GM23338 (cell line): ENCODE data around the gene CD300E. TPM values are rescaled to one million over a fixed set of nuclear protein-coding genes. Genes with fewer than 3 reads are reported as not detected.

ENCODE experiments used
- ATAC-seq: fragments of 200-7000 bp; cut with Tn5 transposase; 3 replicates; pipeline ENCODE4 v1.9.1; 2020
- DNase-seq: peaks from one replicate; pipeline ENCODE4 v3.0.0-alpha.2; 2015; ENCODE audit warnings: low spot score
- H2AFZ ChIP-seq: fragments of 200-600 bp; sonication (generic); 2 replicates; pipeline ENCODE4 v1.8.0; 2016; ENCODE audit warnings: antibody characterized with exemption, mild to moderate bottlenecking, moderate library complexity
- H3F3A ChIP-seq: fragments of 200-600 bp; sonication (generic); replicated peaks from 2 replicates; pipeline ENCODE4 v1.8.0; 2017; ENCODE audit warnings: antibody characterized with exemption, mixed run types, low read depth
- H3K27ac ChIP-seq: fragments of 200-600 bp; sonication (generic); 2 replicates; pipeline ENCODE4 v1.6.1; 2016; ENCODE audit warnings: low read depth
- H3K27me3 ChIP-seq: fragments of 200-600 bp; sonication (generic); 2 replicates; pipeline ENCODE4 v1.8.0; 2016; ENCODE audit warnings: mild to moderate bottlenecking, mixed run types, moderate library complexity; ENCODE audit not compliant: insufficient read depth
- H3K36me3 ChIP-seq: fragments of 200-600 bp; sonication (generic); 2 replicates; pipeline ENCODE4 v1.8.0; 2016; ENCODE audit warnings: mild to moderate bottlenecking; ENCODE audit not compliant: insufficient read depth
- H3K4me1 ChIP-seq: fragments of 200-600 bp; sonication (generic); 2 replicates; pipeline ENCODE4 v1.8.0; 2016; ENCODE audit warnings: mild to moderate bottlenecking, moderate library complexity; ENCODE audit not compliant: insufficient read depth
- H3K4me2 ChIP-seq: fragments of 200-600 bp; sonication (generic); 2 replicates; pipeline ENCODE4 v1.7.1; 2017; ENCODE audit warnings: mixed run types
- H3K4me3 ChIP-seq: fragments of 200-600 bp; sonication (generic); 2 replicates; pipeline ENCODE4 v1.6.1; 2016; ENCODE audit warnings: mixed run types
- H3K79me2 ChIP-seq: fragments of 200-600 bp; sonication (generic); replicated peaks from 2 replicates; pipeline ENCODE4 v1.8.0; 2017; ENCODE audit warnings: mild to moderate bottlenecking; ENCODE audit not compliant: insufficient read depth
- H3K9me2 ChIP-seq: fragments of 200-600 bp; sonication (generic); 2 replicates; pipeline ENCODE4 v1.8.0; 2017; ENCODE audit not compliant: insufficient read depth
- H4K20me1 ChIP-seq: fragments of 200-600 bp; sonication (generic); replicated peaks from 2 replicates; pipeline ENCODE4 v1.8.0; 2017; ENCODE audit warnings: mild to moderate bottlenecking; ENCODE audit not compliant: insufficient read depth
- H3K27ac Mint-ChIP-seq: 2 replicates; pipeline ENCODE4 v1.8.0; 2020; ENCODE audit warnings: inconsistent platforms, mild to moderate bottlenecking, moderate library complexity, mixed read lengths
- H3K27me3 Mint-ChIP-seq: 3 replicates; pipeline ENCODE4 v1.8.0; 2022; ENCODE audit warnings: low read depth, mild to moderate bottlenecking, moderate library complexity, mixed read lengths, inconsistent platforms; ENCODE audit not compliant: insufficient read depth, poor library complexity
- H3K36me3 Mint-ChIP-seq: 3 replicates; pipeline ENCODE4 v1.8.0; 2021; ENCODE audit warnings: low read depth, mild to moderate bottlenecking, inconsistent platforms, moderate library complexity, mixed read lengths
- H3K4me1 Mint-ChIP-seq: 3 replicates; pipeline ENCODE4 v1.8.0; 2020; ENCODE audit warnings: mild to moderate bottlenecking, inconsistent platforms, mixed read lengths
- H3K4me3 Mint-ChIP-seq: 3 replicates; pipeline ENCODE4 v1.8.0; 2021; ENCODE audit warnings: moderate library complexity, mild to moderate bottlenecking, inconsistent platforms, mixed read lengths
- H3K9me3 Mint-ChIP-seq: 3 replicates; pipeline ENCODE4 v1.8.0; 2020; ENCODE audit warnings: moderate library complexity, mild to moderate bottlenecking, inconsistent platforms, mixed read lengths
- CREB1 ChIP-seq: fragments of 250-450 bp; sonication (Bioruptor Pico); IDR thresholded peaks from 2 replicates; pipeline ENCODE4 v1.5.0; 2020; ENCODE audit warnings: low read depth, mild to moderate bottlenecking, moderate library complexity
- ETS1 ChIP-seq: IDR thresholded peaks from 2 replicates; pipeline ENCODE4 v1.6.1; 2016; ENCODE audit warnings: antibody characterized with exemption
- EZH2 ChIP-seq: fragments of 200-600 bp; sonication (generic); IDR thresholded peaks from one replicate; pipeline ENCODE4 v1.8.0; 2017; ENCODE audit warnings: antibody characterized with exemption, mild to moderate bottlenecking, low read depth; ENCODE audit not compliant: unreplicated experiment
- EZH2phosphoT487 ChIP-seq: fragments of 200-600 bp; sonication (generic); IDR thresholded peaks from one replicate; pipeline ENCODE4 v1.8.1; 2018; ENCODE audit warnings: antibody characterized with exemption; ENCODE audit not compliant: unreplicated experiment
- JUNB ChIP-seq: IDR thresholded peaks from one replicate; pipeline ENCODE4 v1.6.1; 2016; ENCODE audit warnings: antibody characterized with exemption; ENCODE audit not compliant: unreplicated experiment
- NANOG ChIP-seq: IDR thresholded peaks from 2 replicates; pipeline ENCODE4 v1.6.1; 2016; ENCODE audit warnings: antibody characterized with exemption, borderline replicate concordance
- POLR2AphosphoS5 ChIP-seq: IDR thresholded peaks from 2 replicates; pipeline ENCODE4 v1.6.1; 2016; ENCODE audit warnings: antibody characterized with exemption, low read depth
- REST ChIP-seq: IDR thresholded peaks from one replicate; pipeline ENCODE4 v1.6.1; 2018; ENCODE audit warnings: antibody characterized with exemption; ENCODE audit not compliant: unreplicated experiment
- STAT1 ChIP-seq: IDR thresholded peaks from one replicate; pipeline ENCODE4 v1.6.1; 2016; ENCODE audit warnings: antibody characterized with exemption; ENCODE audit not compliant: unreplicated experiment
- ZNF462 ChIP-seq: fragments of 250-450 bp; sonication (Bioruptor Pico); IDR thresholded peaks from 2 replicates; pipeline ENCODE4 v1.5.0; 2020; ENCODE audit warnings: mild to moderate bottlenecking, moderate library complexity
- polyA plus RNA-seq: library from polyadenylated mRNA; unstranded; fragments of >200 nt; fragmentation: Nextera tagmentation; extraction: Ambion mirVana; gene quantifications from 2 replicates; pipeline ENCODE4 v1.2.1, GENCODE V29; 2016
- total RNA-seq: library from RNA; depleted of rRNA; stranded (reverse); fragments of >200 nt; shearing (Covaris generic); gene quantifications from 2 replicates; pipeline ENCODE4 v1.2.3, GENCODE V29; 2014

The CD300E gene
- total and polyA plus RNA-seq, 2 experiments from 2014 or later, result not detected

GRCh38 chr17:74599023-74599399, 24.5 kb downstream of the CD300E start (continued):
- TF ChIP-seq ETS1, result no peak
- no peak for TF ChIP-seq EZH2
- TF ChIP-seq STAT1, result no peak
- no peak for TF ChIP-seq REST
- no peak for TF ChIP-seq POLR2AphosphoS5
- TF ChIP-seq EZH2phosphoT487, result no peak
- no peak for TF ChIP-seq CREB1 (CRISPR knock-in tag)

GRCh38 chr17:74598346-74599022, 25.1 kb downstream of the CD300E start:
- H3K9me2 ChIP-seq, result no peaks in the 10 kb centered on the region
- no peaks in the 10 kb centered on the region for H3K36me3 ChIP-seq
- no peak overlapping the region for H3K4me3 Mint-ChIP-seq
- DNase-seq, result no peak
- H3K4me2 ChIP-seq, result no peak overlapping the region
- no peak overlapping the region; the same call in 1 of the 2 replicates for H2AFZ ChIP-seq
- no peaks in the 10 kb centered on the region for H3K9me3 Mint-ChIP-seq
- peak; percentile 25; the same call in 2 of the 3 replicates for ATAC-seq
- H3K27me3 Mint-ChIP-seq, result peaks cover 11% of the 10 kb centered on the region
- H3K4me3 ChIP-seq, result no peak overlapping the region
- H3F3A ChIP-seq, result no peaks in the 10 kb centered on the region
- H3K36me3 Mint-ChIP-seq, result no peaks in the 10 kb centered on the region
- no peaks in the 10 kb centered on the region for H3K79me2 ChIP-seq
- peaks cover 5% of the 10 kb centered on the region; the same call in 2 of the 3 replicates for H3K4me1 Mint-ChIP-seq
- no peaks in the 10 kb centered on the region for H4K20me1 ChIP-seq
- H3K27ac ChIP-seq, result no peak overlapping the region
- no peaks in the 10 kb centered on the region for H3K27me3 ChIP-seq
- H3K4me1 ChIP-seq, result no peaks in the 10 kb centered on the region
- H3K27ac Mint-ChIP-seq, result no peak overlapping the region
- TF ChIP-seq POLR2AphosphoS5 (no peak), NANOG (no peak), REST (no peak), EZH2phosphoT487 (no peak), ZNF462 (CRISPR knock-in tag) (no peak), JUNB (no peak)
